Fibroblast of skin of right biceps (primary cell): Measurements from ENCODE around the gene TMEM245.

Experiments
- DNase-seq: peaks from one replicate; pipeline ENCODE4 v3.0.0-alpha.2; 2013

Gene TMEM245

GRCh38 chr9:109020113-109020512, 99.6 kb downstream of the TMEM245 start:
- no peak for DNase-seq

GRCh38 chr9:109019420-109019819, 100.3 kb downstream of the TMEM245 start:
- no peak for DNase-seq

GRCh38 chr9:109017493-109017892, 102.3 kb downstream of the TMEM245 start:
- no peak for DNase-seq

- DNase-seq, result no peak
These were observed 102.7 kb downstream of the TMEM245 start for GRCh38 chr9:109017061-109017460.

GRCh38 chr9:109016132-109016531, 103.6 kb downstream of the TMEM245 start:
- no peak for DNase-seq

GRCh38 chr9:109014608-109015280, 105.0 kb downstream of the TMEM245 start:
- no peak for DNase-seq

- peak; percentile 82 for DNase-seq
These were observed 105.8 kb downstream of the TMEM245 start for GRCh38 chr9:109013679-109014607.

GRCh38 chr9:109012876-109013678, 106.7 kb downstream of the TMEM245 start, which contains the start of gene CTNNAL1:
TSS of gene CTNNAL1 (minus strand) at chr9:109013499. CDS start at chr9:109013442, 57 bp downstream.
- DNase-seq, result peak; percentile 90

GRCh38 chr9:109012009-109012875, 107.5 kb downstream of the TMEM245 start:
- peak; percentile 96 for DNase-seq

GRCh38 chr9:109011231-109011671, 108.5 kb downstream of the TMEM245 start:
- DNase-seq, result no peak

GRCh38 chr9:109010746-109011145, 109.0 kb downstream of the TMEM245 start:
- DNase-seq, result peak; percentile 78

GRCh38 chr9:109005678-109006077, 114.1 kb downstream of the TMEM245 start:
- DNase-seq, result no peak

GRCh38 chr9:109003116-109003515, 116.6 kb downstream of the TMEM245 start:
- DNase-seq, result no peak

- no peak for DNase-seq
These were observed 117.6 kb downstream of the TMEM245 start for GRCh38 chr9:109002141-109002540.

GRCh38 chr9:109001275-109001676, 118.5 kb downstream of the TMEM245 start:
- DNase-seq, result peak; percentile 94

- no peak for DNase-seq
These were observed 122.6 kb downstream of the TMEM245 start for GRCh38 chr9:108997112-108997511.

- no peak for DNase-seq
These were observed 123.1 kb downstream of the TMEM245 start for GRCh38 chr9:108996643-108997042.

- DNase-seq, result peak; percentile 19
These were observed 125.1 kb downstream of the TMEM245 start for GRCh38 chr9:108994695-108995094.

- DNase-seq, result peak; percentile 14
These were observed 128.3 kb downstream of the TMEM245 start for GRCh38 chr9:108991479-108991878.

GRCh38 chr9:108983885-108984284, 135.9 kb downstream of the TMEM245 start:
- no peak for DNase-seq

GRCh38 chr9:108980893-108981292, 138.9 kb downstream of the TMEM245 start:
- DNase-seq, result no peak

- no peak for DNase-seq
These were observed 141.5 kb downstream of the TMEM245 start for GRCh38 chr9:108978205-108978604.
